Keratinocyte (primary cell): Measurements from ENCODE around the gene MED27.

Source experiments
- EZH2 ChIP-seq: IDR thresholded peaks from one replicate; pipeline ENCODE4 v1.6.1; 2012; ENCODE audit warnings: inconsistent platforms, mild to moderate bottlenecking, low read length, moderate library complexity
- TF ChIP-seq, protein P1 (sequence below), 3 experiments: IDR thresholded peaks in 1 of 3; conservative IDR thresholded peaks in 1 of 3; optimal IDR thresholded peaks in 1 of 3; 2 replicates in 2 of 3; 3 replicates in 1 of 3; pipeline versions ENCODE3 to v1.5.1; 2011; ENCODE audit warnings: low read length in 3 of 3, mild to moderate bottlenecking in 3 of 3, moderate library complexity in 2 of 3, control low read depth in 1 of 3, inconsistent platforms in 1 of 3; ENCODE audit not compliant: insufficient read depth in 2 of 3; ENCODE audit errors: extremely low read depth in 1 of 3

- TF ChIP-seq, protein P1, sequence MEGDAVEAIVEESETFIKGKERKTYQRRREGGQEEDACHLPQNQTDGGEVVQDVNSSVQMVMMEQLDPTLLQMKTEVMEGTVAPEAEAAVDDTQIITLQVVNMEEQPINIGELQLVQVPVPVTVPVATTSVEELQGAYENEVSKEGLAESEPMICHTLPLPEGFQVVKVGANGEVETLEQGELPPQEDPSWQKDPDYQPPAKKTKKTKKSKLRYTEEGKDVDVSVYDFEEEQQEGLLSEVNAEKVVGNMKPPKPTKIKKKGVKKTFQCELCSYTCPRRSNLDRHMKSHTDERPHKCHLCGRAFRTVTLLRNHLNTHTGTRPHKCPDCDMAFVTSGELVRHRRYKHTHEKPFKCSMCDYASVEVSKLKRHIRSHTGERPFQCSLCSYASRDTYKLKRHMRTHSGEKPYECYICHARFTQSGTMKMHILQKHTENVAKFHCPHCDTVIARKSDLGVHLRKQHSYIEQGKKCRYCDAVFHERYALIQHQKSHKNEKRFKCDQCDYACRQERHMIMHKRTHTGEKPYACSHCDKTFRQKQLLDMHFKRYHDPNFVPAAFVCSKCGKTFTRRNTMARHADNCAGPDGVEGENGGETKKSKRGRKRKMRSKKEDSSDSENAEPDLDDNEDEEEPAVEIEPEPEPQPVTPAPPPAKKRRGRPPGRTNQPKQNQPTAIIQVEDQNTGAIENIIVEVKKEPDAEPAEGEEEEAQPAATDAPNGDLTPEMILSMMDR (optimal IDR thresholded peaks at IDR 0.05 in 1 of 3, IDR thresholded peaks at IDR 0.05 in 1 of 3, conservative IDR thresholded peaks at IDR 0.05 in 1 of 3; ENCODE audit: extremely low read depth in 1 of 3, insufficient read depth in 2 of 3, low read length in 3 of 3) = no peak
- no peak for TF ChIP-seq EZH2
Measured at GRCh38 chr9:131869348-131869747, 210.3 kb downstream of the MED27 start.
